ENCODE results near the gene AOC1.

- TF ChIP-seq CTCF (conservative IDR thresholded peaks at IDR 0.05; ENCODE audit: low read depth, low read length): no peak
- TF ChIP-seq EZH2phosphoT487 (IDR thresholded peaks at IDR 0.05; ENCODE audit: borderline replicate concordance, low read length): no peak
These were observed 15.3 kb downstream of the AOC1 start for GRCh38 chr7:150867605-150868004.

Measured in PC-3 (cell line).